GM10847 (cell line): ENCODE measurements around the gene JHY.

Experiments
- POLR2A ChIP-seq: IDR thresholded peaks from 2 replicates; pipeline ENCODE4 v1.6.1; 2011; ENCODE audit not compliant: insufficient read length; ENCODE audit errors: extremely low read depth

JHY gene

GRCh38 chr11:122882189-122882856, at the start of gene JHY:
TSS of gene JHY (plus strand) at chr11:122882759. CDS start at chr11:122885850, 3,091 bp downstream.
- TF ChIP-seq POLR2A: no peak

- TF ChIP-seq POLR2A: no peak
Observed at GRCh38 chr11:122833846-122834464, 48.6 kb upstream of the JHY start.

GRCh38 chr11:122836916-122837315, 45.6 kb upstream of the JHY start:
- TF ChIP-seq POLR2A: no peak

DNA sequence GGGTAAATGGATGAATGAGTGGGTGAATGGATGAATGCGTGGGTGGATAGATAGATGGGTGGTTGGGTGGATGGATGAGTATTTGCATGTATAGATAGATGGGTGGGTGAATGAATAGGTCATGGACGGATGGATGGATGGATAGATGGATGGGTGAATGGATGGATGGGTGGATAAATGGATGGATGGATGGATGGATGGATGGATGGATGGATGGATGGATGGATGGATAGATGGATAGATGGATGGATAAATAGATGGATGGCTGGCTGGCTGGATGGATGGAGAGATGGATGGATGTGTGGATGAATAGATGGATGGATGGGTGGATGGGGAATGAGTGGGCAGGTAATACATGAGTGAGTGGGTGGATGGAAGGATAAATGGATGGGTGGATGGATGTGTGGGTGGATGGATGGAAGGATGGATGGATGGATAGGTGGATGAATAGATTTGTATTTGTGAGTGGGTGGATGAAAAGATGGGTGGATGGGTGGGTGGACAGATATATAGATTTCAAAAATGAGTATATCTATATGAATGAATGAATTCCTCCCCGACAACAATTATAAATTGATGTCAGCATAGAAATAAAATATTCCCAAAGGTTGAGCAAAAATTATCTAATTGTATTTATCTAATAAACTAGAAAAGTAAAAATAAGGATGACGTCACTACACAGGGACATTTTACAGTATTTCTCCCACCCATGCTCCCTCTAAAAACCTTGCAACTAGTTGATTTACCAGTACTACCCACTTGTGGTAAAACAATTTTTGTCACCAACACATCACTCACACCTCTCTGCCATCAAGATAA, 44.8 kb upstream of the JHY start:
- TF ChIP-seq POLR2A: no peak

DNA sequence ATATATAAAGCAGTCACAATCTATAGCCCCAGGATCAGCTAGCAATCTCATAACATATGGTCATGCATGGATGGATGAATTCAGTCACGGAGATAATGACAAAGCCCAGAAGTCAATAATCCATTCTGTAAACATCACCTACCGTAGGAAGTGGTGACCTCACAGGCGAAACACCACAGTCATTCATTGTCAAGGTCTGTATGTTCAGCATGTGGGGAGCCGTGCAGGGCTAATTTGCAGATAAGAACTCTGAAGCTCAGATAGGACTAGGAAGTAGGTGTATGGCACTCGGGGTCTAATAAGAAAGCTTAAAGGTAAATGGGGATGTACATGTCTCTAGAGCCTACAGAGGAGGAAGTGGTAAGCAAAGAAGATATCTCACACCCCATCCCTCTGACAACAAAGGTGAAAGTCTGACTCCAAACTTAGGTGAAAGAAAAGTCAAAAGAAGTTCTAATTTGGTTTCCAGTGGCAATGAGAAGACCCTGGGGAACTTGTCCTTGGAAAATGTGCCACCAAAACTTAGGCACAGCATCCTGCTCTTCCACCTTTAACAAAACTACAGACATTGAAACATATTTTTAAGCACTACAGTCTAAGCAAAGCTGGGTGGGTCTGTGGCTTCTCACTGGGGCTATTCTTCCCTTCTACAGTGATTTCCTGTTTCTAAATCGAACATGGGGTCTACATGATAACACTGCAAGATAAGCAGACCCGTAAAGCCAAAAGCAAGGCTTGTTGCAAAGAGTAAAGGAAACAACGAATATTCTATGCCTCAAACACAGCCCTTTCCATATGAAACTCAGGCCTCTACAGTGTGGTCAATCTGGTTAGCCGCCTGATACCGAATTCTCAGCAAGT, 39.0 kb upstream of the JHY start:
- TF ChIP-seq POLR2A: no peak

DNA sequence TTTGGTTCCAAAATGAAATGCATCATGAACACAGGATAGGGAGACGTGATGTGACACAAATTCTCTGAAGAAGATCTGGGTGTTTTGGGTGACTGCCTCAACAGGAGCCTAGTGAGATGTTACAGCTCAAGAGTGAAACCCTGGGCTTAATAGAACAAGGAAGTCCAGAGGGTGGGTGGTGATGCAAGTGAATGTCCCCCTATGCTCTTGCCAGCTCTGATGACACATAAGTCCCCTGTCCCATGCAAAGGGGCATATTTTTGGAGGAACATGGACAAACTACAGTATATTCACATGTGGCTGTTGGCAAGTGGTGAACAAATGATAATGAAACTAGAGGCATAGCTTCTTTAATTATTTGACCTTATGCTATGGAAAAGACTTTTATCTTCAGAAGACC, 35.1 kb upstream of the JHY start:
- TF ChIP-seq POLR2A: no peak

DNA sequence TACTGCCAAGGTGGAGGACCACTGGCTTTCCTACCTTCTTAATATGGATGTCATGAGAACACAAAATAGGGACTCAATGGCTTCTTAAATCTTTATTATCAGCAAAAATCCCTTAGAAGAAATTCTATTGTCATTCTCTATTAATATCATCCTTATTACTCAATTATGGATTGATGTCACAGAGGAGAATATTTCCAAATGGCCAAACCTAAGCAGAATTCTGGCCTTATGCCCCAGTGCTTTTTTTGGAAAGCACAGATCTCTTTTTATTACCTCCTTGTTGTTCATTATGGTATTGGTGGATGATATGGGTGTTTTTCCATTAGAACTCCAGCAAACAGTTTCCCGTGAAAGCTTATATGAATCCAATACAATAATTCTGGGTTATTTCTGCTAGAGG, 34.4 kb upstream of the JHY start:
- TF ChIP-seq POLR2A: no peak

DNA sequence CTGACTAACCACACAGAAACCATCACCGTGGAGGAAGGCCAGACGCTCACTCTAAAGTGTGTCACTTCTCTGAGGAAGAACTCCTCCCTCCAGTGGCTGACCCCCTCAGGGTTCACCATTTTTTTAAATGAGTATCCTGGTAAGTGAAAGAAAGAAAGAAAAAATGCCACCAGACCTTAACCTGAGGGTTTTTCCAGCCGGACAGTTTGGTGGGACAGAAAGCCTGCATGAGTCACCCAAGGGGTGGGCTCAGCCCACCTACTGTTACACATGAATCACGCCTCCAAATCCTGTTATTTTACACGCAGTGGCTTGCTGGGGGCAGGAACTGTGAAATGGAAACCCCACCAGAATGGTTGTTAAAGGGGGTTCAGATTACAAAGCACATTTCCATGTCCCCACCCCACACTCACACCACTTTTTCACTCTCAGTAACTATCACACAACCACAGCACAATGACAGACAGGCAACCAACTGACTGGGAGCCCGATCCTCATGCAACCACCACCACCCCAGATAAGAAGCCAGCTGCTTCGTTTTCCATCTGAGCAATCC, 32.4 kb upstream of the JHY start:
- TF ChIP-seq POLR2A: no peak

DNA sequence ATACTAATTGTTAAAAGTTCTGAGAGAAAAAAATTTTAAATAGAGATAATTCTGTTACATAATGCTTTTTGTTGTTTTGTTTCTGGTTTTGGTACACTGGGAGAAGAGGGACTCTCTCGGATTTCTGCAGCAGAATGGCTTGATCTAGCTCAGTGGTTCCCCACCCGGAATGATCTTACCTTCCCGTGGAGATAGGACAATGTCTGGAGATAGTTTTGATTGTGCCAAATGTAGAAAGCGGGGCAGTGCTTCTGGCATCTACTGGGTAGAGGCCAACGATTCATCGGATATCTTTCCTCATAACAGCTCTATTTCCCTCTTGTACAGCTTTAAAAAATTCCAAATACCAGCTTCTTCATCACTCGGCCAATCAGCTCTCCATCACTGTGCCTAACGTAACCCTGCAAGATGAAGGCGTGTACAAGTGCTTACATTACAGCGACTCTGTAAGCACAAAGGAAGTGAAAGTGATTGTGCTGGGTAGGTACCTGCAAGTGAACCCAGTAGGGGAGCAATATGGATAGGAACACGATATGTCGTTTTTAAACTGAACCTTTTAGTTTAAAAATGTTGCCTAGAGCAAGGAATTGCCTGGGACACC, 31.1 kb upstream of the JHY start:
- TF ChIP-seq POLR2A: no peak

DNA sequence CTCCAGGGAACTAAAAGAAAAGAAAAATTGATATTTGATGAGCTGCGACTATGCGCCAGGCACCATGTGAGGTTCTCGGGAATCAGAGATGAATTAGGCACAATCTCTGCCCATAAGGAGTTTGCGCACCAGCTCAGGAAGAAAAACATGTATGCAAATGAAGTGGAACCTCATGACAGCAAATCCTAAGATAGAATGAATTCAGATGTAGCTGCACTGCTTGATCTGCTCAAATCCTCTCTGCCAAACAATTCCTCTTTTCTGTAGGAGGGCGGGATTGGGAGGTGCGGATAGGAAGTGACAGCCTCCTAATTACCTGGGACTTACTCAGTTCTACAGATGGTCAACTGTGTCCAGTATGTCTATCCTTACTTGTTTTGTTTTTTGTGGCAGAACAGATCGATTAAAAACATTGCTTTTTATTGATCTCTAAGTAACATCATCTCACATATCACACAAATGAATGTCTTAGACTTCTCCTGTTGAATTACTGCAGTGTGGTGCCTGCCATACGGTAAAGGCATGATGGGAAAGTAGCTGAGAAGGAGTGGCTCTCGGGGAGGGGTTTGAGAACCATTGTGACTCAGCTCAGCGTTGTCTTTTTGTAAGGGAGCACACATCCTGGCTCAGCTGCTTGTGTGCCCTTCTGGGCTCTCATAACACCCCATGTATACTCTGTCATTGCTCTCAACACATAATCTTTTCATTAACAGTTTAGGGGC, 30.3 kb upstream of the JHY start:
- TF ChIP-seq POLR2A: no peak

DNA sequence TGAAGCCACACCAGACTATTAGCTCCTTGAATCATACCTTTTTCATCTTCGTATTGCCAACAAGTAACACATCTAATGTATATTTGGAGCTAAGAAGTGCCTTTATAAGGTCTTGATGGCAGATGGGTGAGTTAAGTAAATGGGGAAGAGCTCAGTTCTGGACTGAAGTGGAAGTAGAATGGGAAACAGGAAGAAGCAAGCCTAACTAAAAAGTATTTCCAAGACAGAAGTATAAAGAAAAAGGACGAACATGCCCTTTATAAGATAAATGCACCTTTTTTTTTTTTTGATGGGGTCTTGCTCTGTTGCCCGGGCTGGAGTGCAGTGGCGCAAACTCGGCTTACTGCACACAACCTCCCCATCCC, 29.8 kb upstream of the JHY start:
- TF ChIP-seq POLR2A: no peak

DNA sequence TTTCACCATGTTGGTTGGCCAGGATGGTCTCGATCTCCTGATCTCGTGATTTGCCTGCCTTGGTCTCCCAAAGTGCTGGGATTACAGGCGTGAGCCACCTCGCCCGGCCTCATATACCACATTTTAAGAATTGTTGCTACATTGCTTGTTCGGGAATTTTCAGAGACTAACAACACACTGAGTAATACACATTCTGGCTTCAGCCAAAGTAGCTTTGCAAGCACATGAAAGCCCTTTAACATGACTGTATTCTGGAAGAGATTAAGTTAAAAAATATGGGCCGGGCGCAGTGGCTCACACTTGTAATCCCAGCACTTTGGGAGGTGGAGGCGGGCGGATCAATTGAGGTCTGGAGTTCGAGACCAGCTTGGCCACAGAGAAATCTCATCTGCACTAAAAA, 29.3 kb upstream of the JHY start:
- TF ChIP-seq POLR2A: no peak

DNA sequence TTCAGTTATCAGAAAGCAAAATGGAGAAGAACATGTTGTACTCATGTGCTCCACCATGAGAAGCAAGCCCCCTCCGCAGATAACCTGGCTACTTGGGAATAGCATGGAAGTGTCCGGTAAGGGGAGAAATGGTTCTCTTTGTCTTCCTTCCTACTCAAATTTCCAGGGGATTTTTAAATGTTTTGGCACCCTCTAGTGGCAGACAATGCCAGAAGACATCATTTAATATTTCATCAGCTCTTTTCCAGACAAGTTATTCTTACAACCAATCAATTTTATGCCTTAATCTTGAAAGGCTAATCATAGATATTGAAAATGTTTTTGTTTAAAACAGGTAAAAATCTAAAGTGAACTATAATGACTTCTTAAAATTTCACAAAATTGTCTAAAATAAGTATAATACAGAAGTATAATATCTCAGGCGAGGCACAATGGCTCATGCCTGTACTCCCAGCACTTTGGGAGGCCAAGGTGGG, 28.6 kb upstream of the JHY start:
- TF ChIP-seq POLR2A: no peak

DNA sequence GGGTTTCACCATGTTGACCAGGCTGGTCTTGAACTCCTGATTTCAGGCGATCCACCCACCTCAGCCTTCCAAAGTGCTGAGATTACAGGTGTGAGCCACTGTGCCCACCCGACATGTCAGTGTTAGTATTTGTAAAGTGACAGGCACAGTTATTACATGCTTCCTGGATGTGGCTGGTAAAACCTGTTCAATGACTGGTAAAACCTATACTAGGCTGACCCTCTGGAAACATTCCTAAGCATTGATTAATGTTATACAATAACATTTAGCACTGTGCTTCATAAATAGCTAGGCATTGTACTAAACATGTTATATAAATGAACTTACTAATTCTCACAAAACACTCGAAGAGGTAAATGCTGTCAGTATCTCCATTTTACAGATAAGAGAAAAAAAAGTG, 20.9 kb upstream of the JHY start:
- TF ChIP-seq POLR2A: no peak

GRCh38 chr11:122862091-122862490, 20.5 kb upstream of the JHY start:
- no peak for TF ChIP-seq POLR2A
